Mononuclear cell (primary cell): ENCODE measurements around the gene UGT2B28. TPM values are rescaled to one million over a fixed set of nuclear protein-coding genes. Genes with fewer than 3 reads are reported as not detected.
"Not testable (repeated sequence)": the region's sequence is repeated elsewhere in the genome, so short reads cannot be mapped to it uniquely, and the experiment has no call there.

Experiments
- H3K27me3 ChIP-seq: 2 replicates; pipeline ENCODE4 v1.6.0; 2011; ENCODE audit warnings: low read length, control low read depth; ENCODE audit not compliant: insufficient read depth
- H3K4me1 ChIP-seq: 2 replicates; pipeline ENCODE4 v1.5.1; 2011; ENCODE audit warnings: mild to moderate bottlenecking, low read length, control low read depth; ENCODE audit not compliant: insufficient read depth
- H3K4me3 ChIP-seq: 2 replicates; pipeline ENCODE4 v1.5.1; 2011; ENCODE audit warnings: mild to moderate bottlenecking, low read length, moderate library complexity
- H3K9me3 ChIP-seq: 2 replicates; pipeline ENCODE4 v1.5.1; 2011; ENCODE audit warnings: low read depth, mild to moderate bottlenecking, control low read depth, low read length
- total RNA-seq: library from RNA; depleted of rRNA; stranded (reverse); fragments of >200 nt; gene quantifications from one replicate; pipeline ENCODE4 v1.2.3, GENCODE V29; 2012

Gene UGT2B28
- total RNA-seq, 1 donor = not detected

GRCh38 chr4:69322055-69322454 lies 41.8 kb downstream of the UGT2B28 start:
- Histone ChIP-seq H3K27me3 (no peaks in the 10 kb centered on the region), H3K4me1 (no peaks in the 10 kb centered on the region), H3K9me3 (no peaks in the 10 kb centered on the region), H3K4me3 (no peak overlapping the region)

- Histone ChIP-seq H3K9me3 (no peaks in the 10 kb centered on the region), H3K27me3 (no peaks in the 10 kb centered on the region), H3K4me1 (no peaks in the 10 kb centered on the region), H3K4me3 (no peak overlapping the region)
Measured at GRCh38 chr4:69323284-69323683, 43.0 kb downstream of the UGT2B28 start.

- H3K27me3 ChIP-seq = no peaks in the 10 kb centered on the region
- H3K4me3 ChIP-seq = no peak overlapping the region
- H3K9me3 ChIP-seq = no peaks in the 10 kb centered on the region
- no peaks in the 10 kb centered on the region for H3K4me1 ChIP-seq
Measured at GRCh38 chr4:69330345-69331047, 50.2 kb downstream of the UGT2B28 start.

- not testable (repeated sequence) for H3K4me1 ChIP-seq
Measured at GRCh38 chr4:69331304-69331703, 51.0 kb downstream of the UGT2B28 start.

GRCh38 chr4:69335485-69335884 lies 55.2 kb downstream of the UGT2B28 start:
- H3K9me3 ChIP-seq, H3K4me3 ChIP-seq, H3K4me1 ChIP-seq, H3K27me3 ChIP-seq: not testable (repeated sequence)

More at GRCh38 chr4:69331304-69331703, 51.0 kb downstream of the UGT2B28 start:
- not testable (repeated sequence) for H3K27me3 ChIP-seq, H3K9me3 ChIP-seq, H3K4me3 ChIP-seq

GRCh38 chr4:69343114-69343513 lies 62.8 kb downstream of the UGT2B28 start:
- H3K4me3 ChIP-seq, H3K9me3 ChIP-seq, H3K4me1 ChIP-seq, H3K27me3 ChIP-seq: not testable (repeated sequence)

- H3K4me3 ChIP-seq, H3K9me3 ChIP-seq, H3K4me1 ChIP-seq, H3K27me3 ChIP-seq: not testable (repeated sequence)
Measured at GRCh38 chr4:69343558-69344420, 63.5 kb downstream of the UGT2B28 start.

Other genes with a start within 250 kb of the UGT2B28 start
- not detected for gene UGT2B7, start 184.0 kb upstream of the UGT2B28 start, total RNA-seq
- gene UGT2B11, start 65.7 kb upstream of the UGT2B28 start, total RNA-seq = not detected
- gene UGT2B4, start 215.4 kb downstream of the UGT2B28 start, total RNA-seq = not detected